ENCODE results near the gene ARHGAP4. TPM values are rescaled to one million over a fixed set of nuclear protein-coding genes. Genes with fewer than 3 reads are reported as not detected.

ARHGAP4 gene
- total RNA-seq, 4 donors from 2014 or later = 16.6 to 72.2 (median 36.4) TPM

DNA sequence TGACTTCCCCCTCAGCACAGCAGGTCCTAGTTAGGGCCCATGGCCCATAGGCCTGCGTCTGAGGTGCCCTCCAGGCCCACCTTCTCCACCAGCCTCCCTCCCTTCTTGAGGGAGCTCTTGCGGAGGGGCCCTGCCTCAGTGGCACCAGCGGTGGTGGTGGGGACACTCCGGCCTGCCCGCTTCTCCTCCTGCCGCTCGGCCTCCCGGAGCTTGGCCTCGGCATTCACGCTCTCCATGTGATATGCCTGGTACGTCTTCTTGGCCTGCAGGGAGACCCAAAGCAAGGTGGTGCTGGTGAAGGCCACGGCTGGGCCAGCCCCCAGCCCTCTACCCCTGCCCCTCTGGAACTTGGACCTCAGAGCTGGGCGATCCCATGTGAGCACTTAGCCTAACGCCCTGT, 5.5 kb downstream of the ARHGAP4 start:
- DNase-seq (ENCODE audit: low spot score) (no peak), ATAC-seq (ENCODE audit: low FRiP score) (no peak)
- TF ChIP-seq, protein P1, sequence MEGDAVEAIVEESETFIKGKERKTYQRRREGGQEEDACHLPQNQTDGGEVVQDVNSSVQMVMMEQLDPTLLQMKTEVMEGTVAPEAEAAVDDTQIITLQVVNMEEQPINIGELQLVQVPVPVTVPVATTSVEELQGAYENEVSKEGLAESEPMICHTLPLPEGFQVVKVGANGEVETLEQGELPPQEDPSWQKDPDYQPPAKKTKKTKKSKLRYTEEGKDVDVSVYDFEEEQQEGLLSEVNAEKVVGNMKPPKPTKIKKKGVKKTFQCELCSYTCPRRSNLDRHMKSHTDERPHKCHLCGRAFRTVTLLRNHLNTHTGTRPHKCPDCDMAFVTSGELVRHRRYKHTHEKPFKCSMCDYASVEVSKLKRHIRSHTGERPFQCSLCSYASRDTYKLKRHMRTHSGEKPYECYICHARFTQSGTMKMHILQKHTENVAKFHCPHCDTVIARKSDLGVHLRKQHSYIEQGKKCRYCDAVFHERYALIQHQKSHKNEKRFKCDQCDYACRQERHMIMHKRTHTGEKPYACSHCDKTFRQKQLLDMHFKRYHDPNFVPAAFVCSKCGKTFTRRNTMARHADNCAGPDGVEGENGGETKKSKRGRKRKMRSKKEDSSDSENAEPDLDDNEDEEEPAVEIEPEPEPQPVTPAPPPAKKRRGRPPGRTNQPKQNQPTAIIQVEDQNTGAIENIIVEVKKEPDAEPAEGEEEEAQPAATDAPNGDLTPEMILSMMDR (IDR thresholded peaks at IDR 0.05) = no peak

DNA sequence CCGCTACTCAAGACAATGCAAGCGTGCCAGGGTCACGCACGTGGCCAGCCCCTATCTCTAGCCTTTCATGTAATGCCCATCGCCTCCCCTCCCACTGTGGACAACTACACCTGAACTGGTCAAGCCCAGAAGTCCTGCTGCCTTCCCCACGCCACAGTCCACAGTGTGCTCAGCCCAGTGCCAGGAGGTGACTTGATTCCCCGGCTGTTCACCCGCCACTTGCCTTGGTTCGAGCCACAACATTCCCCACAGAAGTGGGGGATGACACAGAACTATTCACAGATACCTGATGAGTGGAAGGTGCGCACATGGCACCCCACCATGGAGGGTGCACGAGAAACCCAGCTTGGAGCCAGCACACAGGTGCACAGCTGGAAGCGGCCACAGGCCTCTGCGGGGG, 6.8 kb downstream of the ARHGAP4 start:
- ATAC-seq (ENCODE audit: low FRiP score) (no peak), DNase-seq (ENCODE audit: low spot score) (no peak)
- TF ChIP-seq, protein P1 (IDR thresholded peaks at IDR 0.05) = no peak

DNA sequence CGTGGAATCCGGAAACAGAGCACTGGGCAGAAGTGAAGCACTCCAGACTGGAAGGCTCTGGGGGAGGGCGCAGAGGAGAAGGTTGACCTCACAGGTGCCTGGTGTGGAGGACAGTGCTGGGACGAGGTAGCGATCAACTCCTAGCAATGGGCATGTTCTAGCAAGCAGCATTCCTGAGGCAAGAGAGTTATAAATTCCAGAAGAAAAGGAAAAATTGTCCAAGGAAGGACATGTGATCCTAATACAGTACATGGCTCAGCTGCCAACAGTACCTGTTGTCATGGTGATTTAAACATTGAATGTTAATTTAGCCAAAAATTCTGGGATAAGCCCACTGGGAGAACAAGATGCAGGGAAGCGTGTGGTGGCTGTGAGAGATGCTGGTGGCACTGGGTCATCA, 8.2 kb downstream of the ARHGAP4 start:
- TF ChIP-seq, protein P1 (IDR thresholded peaks at IDR 0.05) = no peak
- no peak for ATAC-seq (ENCODE audit: low FRiP score)
- DNase-seq (ENCODE audit: low spot score) = no peak

DNA sequence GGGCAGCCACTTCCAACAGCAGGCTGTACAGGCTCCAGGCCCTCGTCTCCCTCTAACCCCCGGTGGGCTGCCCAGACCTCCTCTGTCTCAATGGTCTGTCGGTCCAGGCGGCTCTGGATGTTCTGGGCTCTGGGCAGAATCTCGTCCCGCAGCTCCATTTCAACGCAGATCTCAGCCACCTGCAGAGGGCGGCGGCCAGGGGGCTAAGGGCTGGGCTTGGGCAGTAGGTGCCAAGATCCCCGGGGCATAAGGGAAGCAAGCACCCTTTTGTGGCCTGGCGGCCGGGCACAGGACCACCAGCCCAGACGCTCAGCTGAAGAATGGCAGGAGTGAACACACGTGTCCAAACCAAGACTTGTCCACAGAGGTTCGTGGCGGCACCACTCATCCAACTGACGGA, 12.4 kb downstream of the ARHGAP4 start:
- DNase-seq (ENCODE audit: low spot score) (no peak), ATAC-seq (ENCODE audit: low FRiP score) (no peak)
- TF ChIP-seq, protein P1 (IDR thresholded peaks at IDR 0.05) = no peak

DNA sequence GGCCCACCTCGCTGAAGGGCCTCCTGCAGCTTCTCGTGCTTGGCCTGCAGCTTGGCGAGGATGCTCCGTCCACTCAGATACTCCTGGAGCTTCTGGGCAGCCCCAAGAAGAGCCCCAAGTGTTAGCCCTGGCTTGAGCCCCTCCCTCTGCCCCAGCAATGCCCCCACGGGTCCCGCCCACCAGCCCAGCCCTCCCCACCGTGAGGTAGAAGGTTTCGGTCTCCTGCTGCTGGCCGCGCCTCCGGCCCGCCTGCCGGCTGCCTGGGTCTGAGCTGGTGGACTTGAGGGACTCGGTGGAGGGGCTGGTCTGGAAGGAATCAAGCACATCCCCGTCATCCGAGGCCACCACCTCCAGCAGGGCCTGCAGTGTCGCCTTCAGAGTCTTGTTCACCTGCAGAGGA, 12.9 kb downstream of the ARHGAP4 start:
- no peak for DNase-seq (ENCODE audit: low spot score)
- ATAC-seq (ENCODE audit: low FRiP score) = no peak
- TF ChIP-seq, protein P1 (IDR thresholded peaks at IDR 0.05) = no peak

DNA sequence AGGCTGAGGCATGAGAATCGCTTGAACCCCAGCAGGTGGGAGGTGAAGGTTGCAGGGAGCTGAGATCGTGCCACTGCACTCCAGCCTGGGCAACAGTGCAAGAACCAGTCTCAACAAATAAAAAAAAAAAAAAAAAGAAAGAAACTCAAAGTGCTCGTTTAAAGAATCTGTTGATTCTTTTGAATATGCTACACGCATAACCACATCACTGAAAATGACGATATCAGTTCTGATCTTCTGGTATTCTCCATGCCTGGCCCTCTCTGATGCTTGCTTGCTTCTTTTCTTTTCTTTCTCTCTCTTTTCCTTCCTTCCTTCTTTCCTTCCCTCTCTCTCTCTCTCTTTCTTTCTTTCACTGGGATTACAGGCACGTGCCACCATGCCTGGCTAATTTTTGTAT, 14.3 kb downstream of the ARHGAP4 start:
- ATAC-seq (ENCODE audit: low FRiP score) = no peak
- TF ChIP-seq, protein P1 (IDR thresholded peaks at IDR 0.05) = no peak

DNA sequence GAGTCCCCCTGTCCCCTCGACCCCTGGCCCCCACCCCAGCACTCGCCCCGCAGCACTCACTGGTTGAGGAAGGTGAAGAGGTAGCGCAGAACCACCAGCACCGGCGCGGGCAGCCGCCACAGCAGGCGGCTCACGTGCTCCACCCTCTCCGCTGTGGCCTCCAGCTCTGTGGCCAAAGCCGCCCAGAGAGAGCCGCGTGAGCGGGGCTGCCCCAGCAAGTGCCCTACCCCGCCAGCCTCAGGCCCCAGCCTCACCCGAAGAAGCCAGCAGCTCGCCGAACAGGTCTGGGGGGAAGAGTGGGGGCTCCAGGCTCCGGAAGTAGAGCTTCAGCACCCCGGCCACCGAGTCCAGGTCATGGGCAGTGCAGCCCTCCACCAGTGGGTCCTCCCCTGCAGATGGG, 15.6 kb downstream of the ARHGAP4 start:
- ATAC-seq (ENCODE audit: low FRiP score) (no peak), DNase-seq (ENCODE audit: low spot score) (no peak)
- TF ChIP-seq, protein P1 (IDR thresholded peaks at IDR 0.05) = no peak

More for the DNA sequence above, 14.3 kb downstream of the ARHGAP4 start:
- DNase-seq (ENCODE audit: low spot score) = no peak
